Mucosa of descending colon (tissue), 3 donors: ENCODE results near the gene KLHL40. TPM values are rescaled to one million over a fixed set of nuclear protein-coding genes. Genes with fewer than 3 reads are reported as not detected.

Source experiments
- ATAC-seq: fragments of 200-7000 bp; cut with Tn5 transposase; one replicate; pipeline ENCODE4 v1.9.1; 2020; ENCODE audit warnings: mild to moderate bottlenecking, moderate library complexity
- DNase-seq, 3 donors: peaks; one replicate each; pipeline ENCODE4 v3.0.0-alpha.2; 2020
- H3K36me3 ChIP-seq: fragments of 200-600 bp; one replicate; pipeline ENCODE4 v1.8.0; 2021; ENCODE audit warnings: low read depth, mild to moderate bottlenecking
- H3K4me1 ChIP-seq: fragments of 200-600 bp; one replicate; pipeline ENCODE4 v1.8.0; 2021; ENCODE audit warnings: low read depth, mild to moderate bottlenecking
- H3K4me3 ChIP-seq: fragments of 200-600 bp; one replicate; pipeline ENCODE4 v1.8.0; 2021; ENCODE audit warnings: mild to moderate bottlenecking
- H3K9me3 ChIP-seq: fragments of 200-600 bp; one replicate; pipeline ENCODE4 v1.8.0; 2021; ENCODE audit warnings: mild to moderate bottlenecking
- intact Hi-C, 2 donors: fragments of 100-400 bp; cut with DNase I in 1 of 2; cut with micrococcal nuclease in 1 of 2; formaldehyde crosslinking; loops; one replicate each; pipeline versions ENCODE4 v1.11.0 to v1.11.1; 2022; cut with DNase I, micrococcal nuclease
- total RNA-seq, 3 donors: library from RNA; stranded (reverse); fragmentation: NEBNext Ultra II Directional in 2 of 3; extraction: Animal tissue kit (Norgen Biotek cat#: 25700) in 2 of 3; gene quantifications; one replicate each; pipeline versions ENCODE4 v1.2.1 to v1.2.4, GENCODE V29; 2021 to 2023
- TF ChIP-seq, protein P1 (sequence below): fragments of 200-600 bp; IDR thresholded peaks from one replicate; pipeline ENCODE4 v1.8.0; 2022; ENCODE audit warnings: antibody characterized with exemption, mild to moderate bottlenecking
- donor health status: DM: no; HTN: no; CAD: no; lungs with moderate emphysema.
- donor health status: DM: no; HTN: no; CAD: no.
- donor health status: DM: no; HTN: yes; CAD: no.

The KLHL40 gene
- total RNA-seq, 3 donors from 2014 or later: not detected

DNA sequence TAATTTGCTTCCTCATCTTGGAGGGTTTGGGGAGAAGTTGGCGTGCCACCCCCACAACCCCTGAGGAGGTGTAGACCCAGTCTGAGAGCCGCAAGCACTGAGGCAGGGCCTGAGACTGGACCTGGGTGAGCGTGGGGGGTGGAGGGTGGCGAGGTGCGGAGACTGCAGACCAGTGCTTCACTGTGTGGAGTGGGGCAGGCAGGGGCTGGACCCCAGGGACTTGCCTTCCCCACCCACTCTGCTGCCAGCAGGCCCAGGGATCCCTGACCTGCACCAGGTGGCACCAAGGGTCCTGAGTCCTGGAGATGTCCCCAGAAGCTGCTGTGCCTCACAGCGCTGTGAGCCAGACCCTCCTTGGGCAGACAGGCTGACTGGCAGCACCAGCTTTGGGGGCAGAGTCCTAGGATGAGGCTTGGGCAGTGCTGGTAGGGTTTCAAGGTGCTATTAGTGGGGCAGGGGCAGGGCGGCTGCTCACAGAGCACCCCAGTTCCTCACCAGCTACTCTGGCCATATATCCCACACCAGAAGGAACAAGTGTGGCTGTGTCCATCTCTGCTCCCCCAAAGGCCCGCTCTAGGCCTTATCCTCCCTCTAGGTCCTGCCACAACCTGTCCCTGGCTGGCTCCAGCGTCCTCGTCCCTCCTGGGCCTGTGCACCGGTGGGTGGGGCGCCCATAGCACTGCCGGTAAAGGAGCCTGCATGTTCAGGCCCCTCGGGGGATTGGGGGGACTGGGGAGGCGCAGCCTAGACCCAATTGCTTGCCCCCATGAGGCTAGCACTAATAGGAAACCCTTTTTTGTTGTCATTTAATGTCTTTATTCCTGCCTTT lies 20.1 kb upstream of the KLHL40 start:
- no peak for ATAC-seq
- H3K36me3 ChIP-seq: no peaks in the 10 kb centered on the region
- TF ChIP-seq, protein P1, sequence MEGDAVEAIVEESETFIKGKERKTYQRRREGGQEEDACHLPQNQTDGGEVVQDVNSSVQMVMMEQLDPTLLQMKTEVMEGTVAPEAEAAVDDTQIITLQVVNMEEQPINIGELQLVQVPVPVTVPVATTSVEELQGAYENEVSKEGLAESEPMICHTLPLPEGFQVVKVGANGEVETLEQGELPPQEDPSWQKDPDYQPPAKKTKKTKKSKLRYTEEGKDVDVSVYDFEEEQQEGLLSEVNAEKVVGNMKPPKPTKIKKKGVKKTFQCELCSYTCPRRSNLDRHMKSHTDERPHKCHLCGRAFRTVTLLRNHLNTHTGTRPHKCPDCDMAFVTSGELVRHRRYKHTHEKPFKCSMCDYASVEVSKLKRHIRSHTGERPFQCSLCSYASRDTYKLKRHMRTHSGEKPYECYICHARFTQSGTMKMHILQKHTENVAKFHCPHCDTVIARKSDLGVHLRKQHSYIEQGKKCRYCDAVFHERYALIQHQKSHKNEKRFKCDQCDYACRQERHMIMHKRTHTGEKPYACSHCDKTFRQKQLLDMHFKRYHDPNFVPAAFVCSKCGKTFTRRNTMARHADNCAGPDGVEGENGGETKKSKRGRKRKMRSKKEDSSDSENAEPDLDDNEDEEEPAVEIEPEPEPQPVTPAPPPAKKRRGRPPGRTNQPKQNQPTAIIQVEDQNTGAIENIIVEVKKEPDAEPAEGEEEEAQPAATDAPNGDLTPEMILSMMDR: no peak
- intact Hi-C loops: no loop called here
- H3K4me1 ChIP-seq: no peaks in the 10 kb centered on the region
- H3K9me3 ChIP-seq: no peaks in the 10 kb centered on the region
- DNase-seq: no peak
- no peak overlapping the region for H3K4me3 ChIP-seq

DNA sequence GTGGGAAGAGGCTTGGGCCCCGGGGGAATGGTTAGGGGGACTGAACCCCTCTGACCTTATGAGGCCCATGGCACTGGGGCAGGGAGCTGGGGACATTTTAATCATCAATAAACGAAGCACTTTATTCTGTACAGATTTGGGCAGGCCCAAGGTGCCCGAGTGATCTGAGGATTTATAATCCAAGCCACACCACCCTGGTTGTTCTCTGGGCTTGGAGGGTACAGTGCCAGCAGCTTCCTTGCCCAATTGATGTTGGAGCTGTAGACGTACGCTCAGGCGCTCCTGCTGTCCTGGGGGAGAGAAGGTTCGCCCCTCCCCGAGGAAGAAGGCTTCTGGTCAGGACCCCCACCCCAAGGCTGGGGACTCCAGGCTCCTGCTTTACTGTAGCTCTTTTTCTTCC lies 19.3 kb upstream of the KLHL40 start:
- no peak for ATAC-seq
- no peaks in the 10 kb centered on the region for H3K4me1 ChIP-seq
- intact Hi-C loops: no loop called here
- H3K36me3 ChIP-seq: no peaks in the 10 kb centered on the region
- H3K9me3 ChIP-seq: no peaks in the 10 kb centered on the region
- TF ChIP-seq, protein P1: no peak
- H3K4me3 ChIP-seq: no peak overlapping the region
- no peak for DNase-seq

DNA sequence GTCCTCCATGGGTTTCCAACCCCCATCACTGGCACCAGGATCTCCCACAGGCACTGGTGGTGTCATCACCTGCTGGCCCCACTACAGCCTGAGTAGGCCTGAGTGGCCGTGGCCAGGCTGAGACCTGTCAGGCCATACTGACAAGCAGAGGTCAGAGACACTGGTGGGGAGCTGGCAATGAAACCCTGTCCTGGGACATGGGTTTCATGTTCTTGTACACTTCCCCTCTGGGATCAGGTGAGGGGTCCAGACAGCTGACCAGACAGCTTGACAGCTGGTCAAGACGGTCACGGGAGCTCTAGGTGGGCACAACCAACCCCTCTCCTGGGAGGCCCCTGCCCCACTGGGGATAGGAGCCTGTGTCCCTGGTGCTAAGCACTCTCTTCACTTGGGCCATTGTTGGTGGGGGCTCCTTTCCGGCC lies 18.7 kb upstream of the KLHL40 start:
- Histone ChIP-seq H3K4me3 (no peak overlapping the region), H3K36me3 (no peaks in the 10 kb centered on the region), H3K9me3 (no peaks in the 10 kb centered on the region), H3K4me1 (no peaks in the 10 kb centered on the region)
- intact Hi-C loops: no loop called here
- DNase-seq: no peak
- TF ChIP-seq, protein P1: no peak
- ATAC-seq: no peak

DNA sequence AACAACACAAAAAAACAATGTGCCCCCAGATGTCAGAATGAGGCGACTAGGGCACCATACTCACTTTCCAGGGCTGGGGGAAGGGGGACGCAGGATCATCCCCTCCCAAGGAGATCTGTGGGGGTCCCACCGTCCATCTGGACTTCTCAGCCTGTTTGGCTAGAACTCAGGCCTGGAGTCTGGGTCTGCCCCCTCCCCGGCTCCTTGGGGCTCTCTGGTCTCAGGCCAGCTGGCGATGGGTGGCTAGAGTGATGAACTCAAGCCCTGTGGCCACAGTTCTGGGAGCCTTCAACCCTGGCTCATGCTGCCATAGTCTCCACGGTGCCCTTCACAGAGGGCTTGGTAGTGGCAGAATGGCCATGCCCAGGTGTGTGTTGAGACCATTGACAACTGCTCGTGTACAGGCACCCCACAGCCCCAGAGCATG lies 18.2 kb upstream of the KLHL40 start:
- no peak for DNase-seq

DNA sequence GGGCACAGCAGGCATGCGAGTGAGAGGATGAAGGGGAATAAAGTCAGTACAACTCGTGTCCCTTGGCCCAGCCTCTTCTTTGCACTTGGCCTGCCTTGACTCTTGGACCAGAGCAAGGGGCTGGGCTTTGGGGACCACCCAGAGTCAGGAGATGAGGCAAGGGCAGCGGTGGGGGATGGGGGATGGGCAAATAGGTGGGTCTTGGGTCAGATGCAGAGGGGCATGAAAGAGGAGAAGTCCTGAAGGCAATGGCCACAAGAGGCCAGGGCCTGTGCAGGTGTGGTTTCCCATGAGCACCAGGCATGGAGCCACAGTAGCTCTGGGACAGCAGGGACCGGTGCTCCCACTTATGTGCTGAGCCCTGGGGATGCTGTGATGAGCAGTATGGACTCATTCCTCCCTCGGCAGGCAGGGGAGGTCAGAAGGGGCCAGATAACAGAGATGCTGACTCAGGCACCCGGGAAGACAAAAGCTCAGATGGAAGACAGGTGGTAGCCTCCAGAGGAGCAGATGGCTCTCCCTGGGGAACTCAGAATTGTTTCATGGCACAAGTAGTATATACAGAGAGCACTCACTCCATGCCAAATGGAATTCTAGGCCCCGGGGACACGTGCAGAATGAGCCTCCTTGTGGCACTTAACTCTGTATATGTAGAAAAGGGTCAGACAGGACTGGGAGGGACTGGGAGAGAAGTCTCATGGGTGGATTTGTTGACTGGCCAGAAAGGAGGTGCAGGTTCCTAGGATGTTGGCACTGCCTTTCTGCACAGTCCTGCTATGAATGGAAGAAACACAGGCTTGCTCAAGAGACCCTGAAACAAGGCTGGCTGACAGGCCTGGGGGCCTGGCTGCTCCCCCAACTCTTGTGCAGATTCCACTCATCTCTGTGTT lies 17.6 kb upstream of the KLHL40 start:
- DNase-seq: no peak
- no peak for ATAC-seq
- Histone ChIP-seq H3K9me3 (no peaks in the 10 kb centered on the region), H3K36me3 (no peaks in the 10 kb centered on the region), H3K4me1 (no peaks in the 10 kb centered on the region), H3K4me3 (no peak overlapping the region)
- TF ChIP-seq, protein P1: no peak
- intact Hi-C loops: no loop called here

More for the DNA sequence above, 18.2 kb upstream of the KLHL40 start:
- TF ChIP-seq, protein P1: no peak
- H3K36me3 ChIP-seq: no peaks in the 10 kb centered on the region
- no peaks in the 10 kb centered on the region for H3K4me1 ChIP-seq
- intact Hi-C loops: no loop called here
- no peak overlapping the region for H3K4me3 ChIP-seq
- no peaks in the 10 kb centered on the region for H3K9me3 ChIP-seq
- ATAC-seq: no peak
